Endothelial cell of umbilical vein (primary cell): Measurements from ENCODE around the gene KIF3B. TPM values are rescaled to one million over a fixed set of nuclear protein-coding genes. Genes with fewer than 3 reads are reported as not detected.

Source experiments
- BruUV-seq: library from RNA; stranded (reverse); fragments of 400-500 nt; replicated peaks from 2 replicates; lab custom pipeline; 2021; lab: Mats Ljungman, UMichigan
- CTCF ChIA-PET: fragments of 300-600, 350-600 bp; sonication (Branson Sonifier 250); formaldehyde crosslinking; loops from one replicate; lab custom pipeline; 2021; ENCODE audit warnings: antibody characterized with exemption, inconsistent platforms; lab: Charles Lee
- POLR2A ChIA-PET: fragments of 300-600, 350-600 bp; sonication (Branson Sonifier 250); formaldehyde crosslinking; loops from one replicate; lab custom pipeline; 2021; ENCODE audit warnings: antibody characterized with exemption, inconsistent platforms; lab: Charles Lee
- DNase-seq: peaks from one replicate; pipeline ENCODE4 v3.0.0-alpha.2; 2011; ENCODE audit warnings: low read depth, low spot score
- FAIRE-seq: peaks from 2 replicates; lab custom pipeline; 2011; peaks lifted over from hg19 to GRCh38; lab: Jason Lieb, UNC
- H2AFZ ChIP-seq: 2 replicates; pipeline ENCODE4 v1.6.0; 2012; ENCODE audit warnings: low read depth, low read length, control low read depth, inconsistent platforms
- H3K27ac ChIP-seq: 2 replicates; pipeline ENCODE4 v1.5.1; 2011; ENCODE audit warnings: low read depth, mild to moderate bottlenecking, control low read depth, low read length, moderate library complexity; ENCODE audit not compliant: insufficient read depth
- H3K27me3 ChIP-seq, 2 experiments: 2 replicates each; pipeline versions ENCODE4 v1.6.0 to v1.6.1; 2011; ENCODE audit warnings: low read length in 2 of 2, mixed read lengths in 1 of 2; ENCODE audit not compliant: control insufficient read depth in 2 of 2, insufficient read depth in 2 of 2
- H3K36me3 ChIP-seq, 2 experiments: 2 replicates in 1 of 2; 3 replicates in 1 of 2; pipeline ENCODE4 v1.5.1; 2011; ENCODE audit warnings: low read length in 2 of 2, mild to moderate bottlenecking in 1 of 2, moderate library complexity in 1 of 2; ENCODE audit not compliant: control insufficient read depth in 2 of 2, insufficient read depth in 2 of 2; ENCODE audit errors: extremely low read depth in 1 of 2
- H3K4me1 ChIP-seq: 3 replicates; pipeline ENCODE4 v1.5.1; 2011; ENCODE audit warnings: mild to moderate bottlenecking, low read length; ENCODE audit not compliant: control insufficient read depth, insufficient read depth; ENCODE audit errors: extremely low read depth
- H3K4me2 ChIP-seq: 2 replicates; pipeline ENCODE4 v1.6.1; 2011; ENCODE audit warnings: low read length, control low read depth, mixed read lengths; ENCODE audit not compliant: insufficient read depth
- H3K4me3 ChIP-seq, 3 experiments: fragments of 200-600 bp in 1 of 3; sonication (generic), shearing (Covaris generic) in 1 of 3; replicated peaks in 1 of 3; 2 replicates each; pipeline ENCODE4 v1.5.1; 2011 to 2016; ENCODE audit warnings: control low read depth in 3 of 3, low read length in 3 of 3, mild to moderate bottlenecking in 2 of 3, inconsistent platforms in 1 of 3, low read depth in 1 of 3, moderate library complexity in 1 of 3; ENCODE audit not compliant: insufficient read depth in 1 of 3
- H3K79me2 ChIP-seq: 2 replicates; pipeline ENCODE4 v1.6.0; 2012; ENCODE audit warnings: low read length, inconsistent platforms; ENCODE audit not compliant: control insufficient read depth, insufficient read depth
- H3K9ac ChIP-seq: replicated peaks from 2 replicates; pipeline ENCODE3; 2011; ENCODE audit warnings: low read length, control low read depth; ENCODE audit not compliant: insufficient read depth; ENCODE audit errors: extremely low read depth
- H3K9me1 ChIP-seq: replicated peaks from 3 replicates; pipeline ENCODE4 v1.6.0; 2011; ENCODE audit warnings: mild to moderate bottlenecking, low read length; ENCODE audit not compliant: control insufficient read depth, insufficient read depth; ENCODE audit errors: extremely low read depth
- H3K9me3 ChIP-seq: replicated peaks from 2 replicates; pipeline ENCODE4 v1.5.1; 2012; ENCODE audit warnings: low read length, inconsistent platforms; ENCODE audit not compliant: control insufficient read depth, insufficient read depth
- H4K20me1 ChIP-seq: replicated peaks from 2 replicates; pipeline ENCODE3; 2011; ENCODE audit warnings: mild to moderate bottlenecking, low read length; ENCODE audit not compliant: control insufficient read depth, insufficient read depth; ENCODE audit errors: extremely low read depth
- CTCF ChIP-seq, 2 donors: IDR thresholded peaks; 1 replicate in 1 of 2; 2 replicates in 1 of 2; pipeline ENCODE4 v1.5.1; 2011; ENCODE audit warnings: low read length in 2 of 2, mild to moderate bottlenecking in 2 of 2, moderate library complexity in 2 of 2, control low read depth in 1 of 2, inconsistent platforms in 1 of 2, low read depth in 1 of 2; ENCODE audit not compliant: insufficient read depth in 1 of 2; ENCODE audit errors: extremely low read depth in 1 of 2
- EZH2 ChIP-seq: IDR thresholded peaks from 2 replicates; pipeline ENCODE4 v1.6.1; 2012; ENCODE audit warnings: borderline replicate concordance, low read depth, mild to moderate bottlenecking, moderate library complexity, low read length, inconsistent platforms; ENCODE audit not compliant: severe bottlenecking
- FOS ChIP-seq: IDR thresholded peaks from 2 replicates; pipeline ENCODE4 v1.6.1; 2011; ENCODE audit warnings: mild to moderate bottlenecking, low read length, moderate library complexity, borderline replicate concordance; ENCODE audit not compliant: insufficient read depth
- GATA2 ChIP-seq: IDR thresholded peaks from 2 replicates; pipeline ENCODE4 v1.7.0; 2011; ENCODE audit warnings: low read depth, mild to moderate bottlenecking, moderate library complexity, mixed read lengths, low read length; ENCODE audit not compliant: insufficient read length, insufficient read depth
- JUN ChIP-seq: IDR thresholded peaks from 2 replicates; pipeline ENCODE4 v1.6.1; 2011; ENCODE audit warnings: borderline replicate concordance, low read depth; ENCODE audit not compliant: insufficient read length, insufficient read depth
- MAX ChIP-seq: IDR thresholded peaks from 2 replicates; pipeline ENCODE4 v1.6.1; 2011; ENCODE audit not compliant: insufficient read depth, insufficient read length
- MYC ChIP-seq: IDR thresholded peaks from one replicate; pipeline ENCODE4 v1.6.1; 2011; ENCODE audit warnings: mild to moderate bottlenecking, low read depth, low read length
- POLR2A ChIP-seq: IDR thresholded peaks from 2 replicates; pipeline ENCODE4 v1.6.1; 2012; ENCODE audit warnings: low read depth, mild to moderate bottlenecking, control low read depth, low read length
- POLR2AphosphoS5 ChIP-seq: IDR thresholded peaks from 2 replicates; pipeline ENCODE4 v1.6.1; 2012; ENCODE audit warnings: low read depth, mild to moderate bottlenecking, control low read depth, low read length, moderate library complexity; ENCODE audit not compliant: insufficient read depth
- dilution Hi-C: fragments of 300-500 bp; cut with MboI; formaldehyde crosslinking; loops from one replicate; pipeline ENCODE4 v1.15.0; 2019; ENCODE audit warnings: low sequenced_read_pairs; ENCODE audit not compliant: extremely low pct_ligation_motif_present
- intact Hi-C: fragments of 100-400 bp; cut with micrococcal nuclease; formaldehyde crosslinking; loops from one replicate; pipeline ENCODE4 v1.10.0; 2022
- polyA plus RNA-seq, 4 experiments: library from polyadenylated mRNA; depleted of rRNA in 3 of 4; stranded (reverse) in 3 of 4; unstranded in 1 of 4; fragments of >200 nt; gene quantifications; 2 replicates each; pipeline versions ENCODE4 v1.2.1 to v1.2.3, GENCODE V29; 2011 to 2012; ENCODE audit warnings: missing spikeins in 1 of 4
- total RNA-seq: library from RNA; stranded (reverse); gene quantifications from 2 replicates; pipeline ENCODE4 v1.2.3, GENCODE V29; 2021

Gene KIF3B
- total and polyA plus RNA-seq, 2 donors (not counting 3 experiments of a cell fraction or from before 2014, with no cell fraction given) = 14.5 to 25.1 TPM

- ChIA-PET CTCF (interaction anchor here (1.0 kb wide), 1 partner anchor 30 kb away, joined by 3 read pairs; no protein-coding TSS in a partner anchor), POLR2A (no interaction called here)
- FAIRE-seq = no peak
Measured at GRCh38 chr20:32315891-32316290, 38.4 kb downstream of the KIF3B start.

More at GRCh38 chr20:32315891-32316290, 38.4 kb downstream of the KIF3B start:
- no peak for DNase-seq
- Histone ChIP-seq H3K4me1 (peaks cover 3% of the 10 kb centered on the region), H3K9me3 (no peaks in the 10 kb centered on the region), H3K9me1 (no peaks in the 10 kb centered on the region), H3K27me3 (no peaks in the 10 kb centered on the region), H3K36me3 (peaks cover 0 to 11% of the 10 kb centered on the region in 2 experiments), H3K4me3 (no peak overlapping the region), H2AFZ (no peak overlapping the region), H3K9ac (no peak overlapping the region), H3K27ac (no peak overlapping the region), H3K79me2 (no peaks in the 10 kb centered on the region), H4K20me1 (no peaks in the 10 kb centered on the region), H3K4me2 (no peak overlapping the region)
- no TSS peak for BruUV-seq
- intact Hi-C loops (loop anchor here (2.0 kb wide), 1 partner anchor 39 kb away; the partner anchor contains the start of gene KIF3B), dilution Hi-C loops (no loop called here)
- TF ChIP-seq CTCF (IDR thresholded peaks at IDR 0.05; ENCODE audit: extremely low read depth in 1 of 2, insufficient read depth in 1 of 2, low read depth in 1 of 2, low read length in 2 of 2) (no peak), MYC (no peak), FOS (no peak), MAX (no peak), POLR2A (no peak), POLR2AphosphoS5 (no peak), GATA2 (no peak), EZH2 (no peak), JUN (no peak)
